Measurements from ENCODE around the gene ALDH1L2.
"Not testable (repeated sequence)": the region's sequence is repeated elsewhere in the genome, so short reads cannot be mapped to it uniquely, and the experiment has no call there.

Gene ALDH1L2

DNA sequence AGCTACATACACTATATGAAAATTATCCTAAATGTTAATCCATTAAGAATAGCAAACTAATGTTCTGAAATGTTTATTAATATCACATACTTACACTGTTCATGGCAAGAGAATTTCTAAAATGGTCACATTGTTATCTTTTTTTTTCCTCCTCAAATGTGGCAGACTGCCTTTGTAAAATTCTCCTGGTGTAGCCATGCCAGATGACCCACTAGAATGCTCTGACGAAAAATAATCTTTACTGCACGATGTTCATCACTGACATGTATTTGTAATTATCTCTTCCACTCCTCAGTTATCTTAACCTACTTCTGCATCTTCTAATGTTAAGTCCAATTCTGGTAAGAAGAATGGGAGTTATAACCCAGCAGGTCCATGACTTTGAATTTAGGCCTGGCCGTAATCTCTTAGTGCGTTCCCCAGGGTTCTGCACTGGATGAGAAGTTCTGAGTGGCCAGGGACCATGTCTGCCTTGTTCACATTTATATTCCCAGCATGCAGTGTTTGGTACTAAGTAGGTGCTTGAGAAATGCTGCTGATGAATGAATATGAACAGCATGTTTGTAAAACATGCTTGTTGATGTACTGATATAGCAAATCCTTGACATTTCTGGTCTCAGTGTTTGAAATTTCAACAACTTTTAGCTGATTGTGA lies 51.4 kb downstream of the ALDH1L2 start:
- DNase-seq, result no peak

DNA sequence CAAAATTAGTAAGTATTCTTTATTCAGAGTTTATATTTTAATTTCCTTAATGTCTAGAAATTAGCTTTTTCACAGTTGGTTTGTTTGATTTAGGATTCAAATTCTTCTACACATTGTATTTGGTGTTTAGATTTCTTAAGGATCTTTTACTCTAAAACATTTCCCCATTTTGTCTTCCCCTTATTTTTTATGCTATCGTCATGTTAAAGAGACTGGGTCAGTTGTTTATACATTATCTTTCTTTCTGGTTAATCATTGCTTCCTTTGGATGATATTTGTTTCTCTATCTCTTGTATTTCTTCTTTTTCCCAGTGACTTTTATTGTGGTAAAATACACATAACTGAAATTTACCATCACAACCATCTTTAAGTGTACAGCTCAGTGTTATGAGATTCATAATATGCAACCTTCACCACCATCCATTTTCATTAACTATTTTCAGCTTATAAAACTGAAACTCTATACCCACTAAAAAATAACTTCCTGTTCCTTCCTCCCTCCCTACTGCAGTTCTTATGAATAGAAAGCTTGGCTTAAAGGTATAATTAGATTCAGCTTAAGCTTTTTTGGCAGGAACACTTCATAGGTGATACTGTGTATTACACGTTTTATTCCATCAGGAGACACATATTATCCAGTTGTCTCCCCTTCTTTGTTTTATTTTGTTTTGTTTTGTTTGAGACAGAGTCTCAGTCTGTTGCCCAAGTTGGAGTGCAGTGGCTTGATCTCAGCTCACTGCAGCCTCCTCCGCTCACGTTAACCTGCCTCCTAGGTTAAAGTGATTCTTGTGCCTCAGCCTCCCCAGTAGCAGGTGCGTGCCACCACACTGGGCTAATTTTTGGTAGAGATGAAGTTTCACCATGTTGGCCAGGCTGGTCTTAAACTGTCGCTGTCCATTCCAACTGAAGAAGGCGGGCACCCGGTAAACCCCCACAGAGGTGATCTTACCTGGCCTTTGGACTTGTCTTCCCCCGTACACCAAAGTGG lies 53.1 kb downstream of the ALDH1L2 start:
- no peak for DNase-seq

GRCh38 chr12:105026411-105026810 lies 57.8 kb downstream of the ALDH1L2 start:
- DNase-seq, result no peak

- DNase-seq, result peak; percentile 31
Observed at GRCh38 chr12:105025890-105026289, 58.4 kb downstream of the ALDH1L2 start.

DNA sequence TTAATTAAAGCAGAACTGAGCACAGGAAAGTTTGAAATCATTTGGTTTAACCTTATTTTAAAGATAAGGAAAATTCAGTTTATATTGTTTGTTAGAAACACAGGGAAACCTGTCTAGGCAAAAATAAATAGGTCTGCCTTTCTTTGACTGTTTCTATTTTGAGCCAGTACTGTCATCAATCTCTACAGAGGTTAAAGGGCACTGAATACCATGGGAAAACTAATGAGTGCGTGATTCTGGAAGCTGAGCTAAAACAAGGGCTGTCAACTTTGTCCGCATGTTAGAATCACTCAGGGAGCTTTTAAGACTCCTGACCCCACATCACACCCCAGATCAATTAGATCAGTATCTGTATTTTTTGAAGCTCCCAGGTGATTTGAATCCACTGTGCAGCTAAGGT lies 59.3 kb downstream of the ALDH1L2 start:
- DNase-seq, result no peak

GRCh38 chr12:105020241-105020962 lies 63.9 kb downstream of the ALDH1L2 start:
- DNase-seq, result no peak

DNA sequence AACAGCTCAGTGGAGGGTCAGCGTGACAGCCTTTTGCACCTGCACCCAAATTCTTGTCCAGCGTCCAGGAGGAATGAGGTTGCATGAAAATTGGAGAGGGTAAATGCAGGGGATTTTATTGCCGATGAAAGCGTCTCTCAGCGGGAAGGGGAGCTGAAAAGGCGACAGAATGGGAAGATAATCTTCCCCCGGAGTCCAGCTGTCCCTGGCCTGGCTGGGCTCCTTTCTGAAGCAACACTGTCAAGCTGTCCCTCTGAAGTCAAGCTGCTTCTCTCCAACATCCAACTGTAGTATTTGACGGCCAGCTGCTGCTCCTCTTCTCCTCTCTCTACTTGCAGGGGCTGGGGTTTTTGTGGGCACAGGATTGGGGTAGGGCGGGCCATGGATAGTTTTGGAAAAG lies 65.5 kb downstream of the ALDH1L2 start:
- no peak for DNase-seq

DNA sequence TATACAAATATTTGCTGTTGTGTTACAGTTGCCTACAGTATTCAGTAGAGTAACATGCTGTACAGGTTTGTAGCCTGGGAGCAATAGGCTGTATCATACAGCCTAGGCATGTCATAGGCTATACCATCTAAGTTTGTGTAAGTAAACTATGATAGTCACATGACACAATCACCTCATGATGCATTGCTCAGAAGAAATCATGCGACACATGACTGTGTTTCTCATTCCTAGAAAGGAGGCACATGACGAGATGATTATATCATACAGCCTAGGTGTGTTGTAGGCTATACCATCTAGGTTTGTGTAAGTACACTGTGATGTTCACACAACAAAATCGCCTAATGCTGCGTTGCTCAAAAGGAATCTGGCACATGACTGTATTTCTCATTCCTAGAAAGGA lies 66.2 kb downstream of the ALDH1L2 start:
- DNase-seq, result no peak

GRCh38 chr12:105015543-105015942 lies 68.7 kb downstream of the ALDH1L2 start:
- no peak for DNase-seq

DNA sequence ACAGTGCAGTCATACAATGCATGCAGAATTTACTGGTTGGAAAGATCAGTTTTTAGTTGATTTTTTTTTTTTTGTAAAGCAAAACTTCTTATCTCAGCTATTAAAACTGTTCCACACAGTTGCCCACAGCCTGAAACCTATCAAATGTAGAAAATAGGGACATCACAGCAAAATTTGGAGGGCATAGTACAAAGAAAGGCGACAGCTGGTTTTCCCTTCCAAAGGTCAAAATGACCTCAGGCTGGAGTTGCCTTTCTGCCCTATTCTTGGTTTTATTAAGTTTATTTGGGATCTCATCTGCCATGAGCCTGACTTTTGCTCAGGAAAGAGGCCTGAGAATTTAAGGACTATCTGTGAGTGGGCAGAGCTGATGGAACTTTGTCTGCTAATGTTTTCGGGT lies 69.7 kb downstream of the ALDH1L2 start:
- DNase-seq, result no peak

- DNase-seq, result peak; percentile 27
Observed at GRCh38 chr12:105013892-105014291, 70.4 kb downstream of the ALDH1L2 start.

DNA sequence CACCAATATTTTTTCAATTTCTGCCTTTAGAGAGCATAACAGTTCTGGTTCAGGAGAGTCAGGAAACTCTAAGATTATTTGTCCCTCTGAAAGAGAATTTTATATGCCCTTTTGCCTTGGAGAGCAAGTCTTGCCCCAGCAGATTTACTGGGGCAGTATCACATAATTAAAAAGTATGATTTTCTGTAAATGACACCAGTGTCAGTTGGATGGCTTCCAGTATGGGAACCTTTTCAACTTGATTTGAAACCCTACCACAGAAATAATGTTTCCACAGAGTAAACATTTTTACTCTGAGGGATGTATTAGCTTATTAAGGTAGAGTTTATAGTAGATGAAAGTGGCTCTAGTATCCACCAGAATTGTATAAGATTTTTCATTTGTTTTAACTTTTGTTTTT lies 82.8 kb downstream of the ALDH1L2 start:
- DNase-seq, result no peak

- no peak for DNase-seq
Observed at GRCh38 chr12:104999347-104999685, 84.9 kb downstream of the ALDH1L2 start.

DNA sequence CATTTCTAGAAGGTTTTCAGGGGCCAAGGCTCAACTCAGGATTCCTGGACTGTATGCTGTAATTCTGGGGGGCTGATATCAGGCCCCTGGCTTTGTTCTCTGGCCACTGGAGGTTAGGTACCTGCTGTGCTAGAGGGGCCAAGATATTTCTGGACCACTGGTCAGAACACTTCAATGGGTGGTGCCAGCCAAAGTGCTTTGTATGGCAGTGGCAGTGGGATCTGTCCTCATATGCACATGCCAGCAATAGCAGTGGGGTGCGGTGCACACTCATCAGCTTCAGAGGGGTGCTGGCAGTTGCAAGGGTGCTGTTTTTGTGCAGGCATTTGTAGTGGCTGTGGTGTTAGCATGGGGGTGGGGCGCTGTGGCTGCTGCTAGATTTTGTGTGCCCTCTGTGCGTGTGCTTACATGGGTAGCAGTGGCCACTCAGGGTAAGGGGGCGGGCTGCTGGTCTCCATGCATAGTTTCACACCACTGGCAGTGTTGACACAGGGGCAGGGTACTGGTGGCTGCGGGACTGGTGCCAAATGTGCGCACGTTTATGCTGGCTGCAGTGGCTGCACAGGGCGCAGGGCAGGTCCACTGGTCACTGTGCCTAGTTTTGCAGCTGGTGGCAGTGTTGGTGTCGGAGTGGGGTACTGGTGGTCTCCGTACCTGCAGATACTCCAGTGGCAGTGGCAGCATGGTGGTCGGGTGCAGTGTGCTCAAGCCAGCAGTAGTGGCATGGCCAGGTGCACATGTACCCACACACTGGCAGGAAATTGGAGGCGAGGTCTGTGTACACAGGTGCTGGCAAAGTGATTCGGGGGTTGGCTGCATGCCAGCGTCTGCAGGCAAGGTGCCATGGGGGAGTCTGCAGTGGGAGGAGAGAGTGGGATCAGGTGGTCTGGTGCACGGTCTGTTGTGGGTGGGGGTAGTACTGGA lies 85.6 kb downstream of the ALDH1L2 start:
- no peak for DNase-seq

- no peak for DNase-seq
Observed at GRCh38 chr12:104997541-104997940, 86.7 kb downstream of the ALDH1L2 start.

DNA sequence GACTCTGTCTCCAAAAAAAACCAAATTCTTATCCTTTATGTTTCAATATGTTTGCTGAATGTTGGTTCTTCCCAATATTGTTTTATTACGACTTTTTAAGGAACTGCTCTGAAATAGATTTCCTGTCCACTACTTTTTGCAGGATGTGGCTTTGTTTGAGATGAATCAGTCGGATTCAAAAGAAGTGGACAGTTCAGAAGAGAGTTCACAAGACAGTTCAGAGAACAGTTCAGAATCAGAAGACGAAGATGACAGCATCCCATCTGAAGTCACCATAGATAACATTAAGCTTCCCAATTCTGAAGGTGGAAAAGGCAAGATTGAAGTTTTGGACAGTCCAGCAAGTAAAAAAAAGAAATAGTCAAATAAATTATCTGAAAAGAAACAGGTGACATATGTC lies 89.9 kb downstream of the ALDH1L2 start:
- no peak for DNase-seq

DNA sequence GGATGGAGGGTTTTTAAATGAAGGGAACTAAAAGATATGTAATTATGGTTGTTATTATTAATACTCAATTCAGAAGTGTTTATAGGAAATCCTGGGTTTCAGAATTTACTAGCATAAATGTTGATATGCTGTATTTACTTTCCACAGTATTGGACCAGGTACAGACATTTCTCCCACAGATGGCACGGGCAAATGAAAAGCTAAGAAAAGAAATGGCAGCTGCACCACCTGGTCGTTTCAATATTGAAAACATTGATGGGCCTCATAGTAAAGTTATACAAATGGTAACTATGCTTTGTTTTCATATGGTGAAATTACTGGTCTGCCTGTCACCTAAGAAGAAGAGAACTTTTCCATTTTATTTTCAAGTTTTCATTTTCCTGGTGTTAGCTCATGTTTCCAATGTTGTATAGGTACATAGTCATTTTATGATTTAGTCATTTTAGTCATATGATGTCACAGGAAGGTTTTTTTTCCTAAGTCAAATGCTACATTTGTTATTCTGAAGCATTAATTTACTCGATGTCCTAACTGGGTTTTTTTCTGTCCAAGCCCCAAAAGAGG lies 92.6 kb downstream of the ALDH1L2 start:
- no peak for DNase-seq

- no peak for DNase-seq
Observed at GRCh38 chr12:104990950-104991349, 93.3 kb downstream of the ALDH1L2 start.

- peak; percentile 87 for DNase-seq
Observed at GRCh38 chr12:104986022-104986941, 98.0 kb downstream of the ALDH1L2 start, which contains the start of gene NOPCHAP1. TSS of gene NOPCHAP1 (plus strand) at chr12:104986316. CDS start at chr12:104986353, 37 bp downstream.

DNA sequence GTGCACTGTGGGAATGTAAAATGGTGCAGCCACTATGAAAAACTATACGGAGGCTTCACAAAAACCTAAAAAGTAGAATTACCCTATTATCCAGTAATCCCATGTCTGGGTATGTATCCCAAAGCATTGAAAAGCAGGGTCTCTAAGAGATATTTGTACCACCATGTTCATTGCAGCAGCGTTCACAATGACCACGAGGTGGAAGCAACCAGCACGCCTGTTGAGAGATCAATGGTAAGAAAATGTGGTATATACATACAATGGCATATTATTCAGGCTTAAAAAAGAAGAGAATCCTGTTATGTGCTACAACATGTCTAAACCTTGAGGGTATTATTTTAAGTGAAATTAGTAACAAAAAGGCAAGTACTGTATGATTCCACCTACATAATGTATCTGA lies 99.1 kb downstream of the ALDH1L2 start:
- no peak for DNase-seq

DNA sequence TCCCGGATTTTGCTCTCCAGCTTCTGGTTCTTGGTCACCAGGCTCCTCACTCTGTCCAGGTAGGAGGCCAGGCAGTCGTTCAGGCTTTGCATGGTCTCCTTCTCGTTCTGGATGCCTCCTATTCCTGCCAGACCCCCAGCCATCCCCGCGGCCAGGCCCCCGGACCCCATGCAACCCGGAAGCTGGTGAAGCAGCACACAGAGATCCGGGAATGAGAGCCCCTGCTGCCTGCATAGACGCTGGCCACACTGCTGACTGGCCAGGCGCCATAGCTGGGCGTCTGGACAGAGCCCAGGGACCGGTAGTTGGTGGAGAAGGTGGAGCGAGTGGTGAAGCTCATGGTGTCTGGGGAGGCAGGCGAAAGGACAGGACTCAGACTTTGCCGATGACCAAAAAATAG lies 106.6 kb downstream of the ALDH1L2 start:
- DNase-seq, result not testable (repeated sequence)
